ENCODE measurements around the gene TMEM208. TPM values are rescaled to one million over a fixed set of nuclear protein-coding genes. Genes with fewer than 3 reads are reported as not detected.

The TMEM208 gene
- total RNA-seq, 1 donor from 2014 or later, result 42.6 TPM

DNA sequence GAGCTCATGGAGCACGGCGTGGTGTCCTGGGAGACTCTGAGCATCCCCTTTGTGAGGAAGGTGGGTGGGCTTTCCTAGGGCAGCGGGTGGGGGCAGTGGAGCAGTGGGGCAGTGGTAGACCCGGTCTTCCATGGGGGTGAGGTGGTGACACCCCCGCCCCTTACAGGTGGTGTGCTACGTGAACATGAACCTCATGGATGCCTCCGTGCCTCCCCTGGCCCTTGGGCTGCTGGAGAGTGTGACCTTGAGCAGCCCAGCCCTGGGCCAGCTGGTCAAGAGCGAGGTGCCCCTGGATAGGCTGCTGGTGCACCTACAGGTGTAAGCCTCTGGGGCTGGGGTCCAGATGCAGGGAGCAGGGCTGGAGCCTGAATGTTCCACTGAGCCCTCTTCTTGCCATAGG, 26.4 kb upstream of the TMEM208 start:
- TF ChIP-seq CTCF (IDR thresholded peaks at IDR 0.05; ENCODE audit: partially characterized antibody, unreplicated experiment), result no peak
- H3K4me3 Mint-ChIP-seq (ENCODE audit: unreplicated experiment), result no peak overlapping the region
- peaks cover 1% of the 10 kb centered on the region for H3K27me3 Mint-ChIP-seq (ENCODE audit: unreplicated experiment)

DNA sequence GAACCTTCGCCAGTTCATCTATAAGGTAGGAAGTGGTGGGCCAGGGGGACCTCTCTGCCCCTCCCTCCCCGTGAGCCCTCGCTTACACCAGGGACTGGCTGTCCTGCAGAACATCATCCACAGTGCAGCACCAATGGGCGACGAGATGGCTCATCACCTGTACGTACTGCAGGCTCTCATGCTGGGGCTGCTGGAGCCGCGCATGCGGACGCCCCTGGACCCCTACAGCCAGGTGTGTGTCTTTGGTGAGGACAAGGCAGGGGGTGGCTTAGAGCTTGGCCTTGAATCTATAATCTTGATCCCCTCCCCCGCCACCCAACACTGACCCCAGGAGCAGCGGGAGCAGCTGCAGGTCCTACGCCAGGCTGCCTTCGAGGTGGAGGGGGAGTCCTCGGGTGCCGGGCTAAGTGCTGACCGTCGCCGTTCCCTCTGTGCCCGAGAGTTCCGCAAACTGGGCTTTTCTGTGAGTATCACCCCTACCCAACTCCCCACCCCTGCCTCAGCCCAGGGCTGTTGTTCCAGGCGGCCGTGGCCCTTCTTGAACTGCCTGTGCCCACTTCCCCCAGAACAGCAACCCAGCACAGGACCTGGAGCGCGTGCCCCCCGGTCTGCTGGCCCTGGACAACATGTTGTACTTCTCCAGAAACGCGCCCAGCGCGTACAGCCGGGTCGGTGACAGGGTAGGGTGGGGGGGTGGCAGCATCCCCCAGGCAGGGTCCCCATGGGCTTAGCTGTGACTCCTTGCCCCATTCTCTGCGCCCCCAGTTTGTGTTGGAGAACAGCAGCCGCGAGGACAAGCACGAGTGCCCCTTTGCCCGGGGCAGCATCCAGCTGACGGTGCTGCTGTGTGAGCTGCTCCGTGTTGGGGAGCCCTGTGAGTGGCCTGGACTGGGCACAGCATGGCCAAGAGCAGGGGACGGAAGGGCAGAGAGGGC, 25.3 kb upstream of the TMEM208 start:
- Mint-ChIP-seq H3K27ac (ENCODE audit: unreplicated experiment) (no peak overlapping the region), H3K4me1 (ENCODE audit: low read depth, unreplicated experiment) (peaks cover 4% of the 10 kb centered on the region), H3K36me3 (ENCODE audit: unreplicated experiment) (no peaks in the 10 kb centered on the region), H3K4me3 (ENCODE audit: unreplicated experiment) (no peak overlapping the region), H3K9me3 (ENCODE audit: unreplicated experiment) (peaks cover 8% of the 10 kb centered on the region), H3K27me3 (ENCODE audit: unreplicated experiment) (peaks cover 6% of the 10 kb centered on the region)
- DNase-seq, result no peak
- no peak for TF ChIP-seq CTCF (IDR thresholded peaks at IDR 0.05; ENCODE audit: partially characterized antibody, unreplicated experiment)

More for the DNA sequence above, 26.4 kb upstream of the TMEM208 start:
- DNase-seq, result no peak
- peaks cover 4% of the 10 kb centered on the region for H3K4me1 Mint-ChIP-seq (ENCODE audit: low read depth, unreplicated experiment)
- H3K27ac Mint-ChIP-seq (ENCODE audit: unreplicated experiment), result no peak overlapping the region
- peaks cover 13% of the 10 kb centered on the region for H3K9me3 Mint-ChIP-seq (ENCODE audit: unreplicated experiment)
- no peaks in the 10 kb centered on the region for H3K36me3 Mint-ChIP-seq (ENCODE audit: unreplicated experiment)

- H3K27me3 Mint-ChIP-seq (ENCODE audit: unreplicated experiment), result peaks cover 6% of the 10 kb centered on the region
- peaks cover 2% of the 10 kb centered on the region for H3K4me1 Mint-ChIP-seq (ENCODE audit: low read depth, unreplicated experiment)
- TF ChIP-seq CTCF (IDR thresholded peaks at IDR 0.05; ENCODE audit: partially characterized antibody, unreplicated experiment), result no peak
- peaks cover 4% of the 10 kb centered on the region for H3K9me3 Mint-ChIP-seq (ENCODE audit: unreplicated experiment)
- DNase-seq, result no peak
- H3K36me3 Mint-ChIP-seq (ENCODE audit: unreplicated experiment), result no peaks in the 10 kb centered on the region
- H3K4me3 Mint-ChIP-seq (ENCODE audit: unreplicated experiment), result no peak overlapping the region
- no peak overlapping the region for H3K27ac Mint-ChIP-seq (ENCODE audit: unreplicated experiment)
Measured at GRCh38 chr16:67202426-67202825, 24.5 kb upstream of the TMEM208 start.

DNA sequence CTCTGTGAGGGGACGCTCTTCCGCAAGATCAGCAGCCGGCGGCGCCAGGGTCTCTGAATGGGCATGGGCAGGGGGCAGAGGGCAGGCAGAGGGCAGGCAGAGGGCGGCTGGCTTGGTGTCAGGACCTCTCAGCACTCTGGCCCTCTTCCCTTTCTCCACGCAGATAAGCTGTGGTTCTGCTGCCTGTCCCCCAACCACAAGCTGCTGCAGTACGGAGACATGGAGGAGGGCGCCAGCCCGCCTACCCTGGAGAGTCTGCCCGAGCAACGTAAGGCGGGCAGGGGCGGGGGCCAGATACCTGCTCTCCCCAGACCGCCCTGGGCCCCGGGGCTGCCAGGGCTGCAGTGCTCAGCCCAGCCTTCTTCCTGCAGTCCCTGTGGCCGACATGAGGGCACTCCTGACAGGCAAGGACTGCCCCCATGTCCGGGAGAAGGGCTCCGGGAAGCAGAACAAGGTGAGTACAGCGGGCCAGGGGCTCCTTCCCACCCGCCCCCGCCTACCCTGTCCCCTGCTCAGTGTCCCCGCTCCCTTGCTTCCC, 23.9 kb upstream of the TMEM208 start:
- Mint-ChIP-seq H3K9me3 (ENCODE audit: unreplicated experiment) (peaks cover 4% of the 10 kb centered on the region), H3K27ac (ENCODE audit: unreplicated experiment) (no peak overlapping the region), H3K36me3 (ENCODE audit: unreplicated experiment) (no peaks in the 10 kb centered on the region), H3K27me3 (ENCODE audit: unreplicated experiment) (peaks cover 6% of the 10 kb centered on the region), H3K4me3 (ENCODE audit: unreplicated experiment) (no peak overlapping the region), H3K4me1 (ENCODE audit: low read depth, unreplicated experiment) (peaks cover 2% of the 10 kb centered on the region)
- no peak for DNase-seq
- TF ChIP-seq CTCF (IDR thresholded peaks at IDR 0.05; ENCODE audit: partially characterized antibody, unreplicated experiment), result no peak

GRCh38 chr16:67204076-67204475, 22.9 kb upstream of the TMEM208 start:
- no peaks in the 10 kb centered on the region for H3K36me3 Mint-ChIP-seq (ENCODE audit: unreplicated experiment)
- peaks cover 6% of the 10 kb centered on the region for H3K27me3 Mint-ChIP-seq (ENCODE audit: unreplicated experiment)
- no peak overlapping the region for H3K27ac Mint-ChIP-seq (ENCODE audit: unreplicated experiment)
- no peak for DNase-seq
- H3K4me1 Mint-ChIP-seq (ENCODE audit: low read depth, unreplicated experiment), result peaks cover 2% of the 10 kb centered on the region
- no peak overlapping the region for H3K4me3 Mint-ChIP-seq (ENCODE audit: unreplicated experiment)
- H3K9me3 Mint-ChIP-seq (ENCODE audit: unreplicated experiment), result peaks cover 4% of the 10 kb centered on the region
- TF ChIP-seq CTCF (IDR thresholded peaks at IDR 0.05; ENCODE audit: partially characterized antibody, unreplicated experiment), result no peak

Measured in glutamatergic neuron (in vitro differentiated cells).